HG02884 (cell line): ENCODE results near the gene SIN3A.
"Not testable (repeated sequence)": the region's sequence is repeated elsewhere in the genome, so short reads cannot be mapped to it uniquely, and the experiment has no call there.

Source experiments
- ATAC-seq: cut with Tn5 transposase; IDR thresholded peaks from one replicate; pipeline ENCODE4 v1.9.1; 2021; ENCODE audit warnings: mild to moderate bottlenecking, moderate library complexity; ENCODE audit not compliant: unreplicated experiment

SIN3A gene

GRCh38 chr15:75451674-75452363 lies at the start of gene SIN3A:
SIN3A (minus strand) TSS chr15:75451690; CDS start chr15:75430375, 21,315 bp downstream.
- ATAC-seq, result peak; percentile 37

GRCh38 chr15:75493732-75494131 lies 42.2 kb upstream of the SIN3A start:
- no peak for ATAC-seq

GRCh38 chr15:75483961-75484360 lies 32.5 kb upstream of the SIN3A start:
- ATAC-seq, result no peak

GRCh38 chr15:75483556-75483955 lies 32.1 kb upstream of the SIN3A start:
- not testable (repeated sequence) for ATAC-seq

GRCh38 chr15:75483106-75483505 lies 31.6 kb upstream of the SIN3A start:
- no peak for ATAC-seq

- ATAC-seq, result not testable (repeated sequence)
Measured at GRCh38 chr15:75480463-75480862, 29.0 kb upstream of the SIN3A start.

- no peak for ATAC-seq
Measured at GRCh38 chr15:75479670-75480069, 28.2 kb upstream of the SIN3A start.

GRCh38 chr15:75477094-75477493 lies 25.6 kb upstream of the SIN3A start:
- ATAC-seq, result not testable (repeated sequence)

- ATAC-seq, result no peak
Measured at GRCh38 chr15:75468913-75469598, 17.6 kb upstream of the SIN3A start.

- no peak for ATAC-seq
Measured at GRCh38 chr15:75460646-75461045, 9.2 kb upstream of the SIN3A start.

GRCh38 chr15:75459581-75459980 lies 8.1 kb upstream of the SIN3A start:
- ATAC-seq, result no peak

GRCh38 chr15:75456710-75457109 lies 5.2 kb upstream of the SIN3A start:
- ATAC-seq, result no peak

GRCh38 chr15:75455982-75456531 lies 4.6 kb upstream of the SIN3A start:
- no peak for ATAC-seq

- ATAC-seq, result no peak
Measured at GRCh38 chr15:75455424-75455981, 4.0 kb upstream of the SIN3A start.

GRCh38 chr15:75454471-75455378 lies 3.2 kb upstream of the SIN3A start:
- no peak for ATAC-seq

- ATAC-seq, result peak; percentile 25
Measured at GRCh38 chr15:75453703-75454470, 2.4 kb upstream of the SIN3A start.

GRCh38 chr15:75452865-75453702 lies 1.6 kb upstream of the SIN3A start:
- ATAC-seq, result no peak

GRCh38 chr15:75452364-75452864 lies 924 bp upstream of the SIN3A start:
- no peak for ATAC-seq

- ATAC-seq, result no peak
Measured at GRCh38 chr15:75451202-75451673, 252 bp downstream of the SIN3A start.
